SK-N-MC (cell line): ENCODE results near the gene FBXO15.

Experiments
- EZH2 ChIP-seq: fragments of 200-600 bp; sonication (generic); IDR thresholded peaks from one replicate; pipeline ENCODE4 v1.6.1; 2017; ENCODE audit warnings: antibody characterized with exemption
- POLR2AphosphoS5 ChIP-seq: IDR thresholded peaks from 2 replicates; pipeline ENCODE4 v1.6.1; 2012; ENCODE audit warnings: mild to moderate bottlenecking, low read depth, low read length, borderline replicate concordance

- TF ChIP-seq EZH2 (no peak), POLR2AphosphoS5 (no peak)
Observed at GRCh38 chr18:74115046-74115445, 32.6 kb downstream of the FBXO15 start.
